ENCODE measurements around the gene NEU2.
"Not testable (repeated sequence)": the region's sequence is repeated elsewhere in the genome, so short reads cannot be mapped to it uniquely, and the experiment has no call there.

NEU2 gene

GRCh38 chr2:233058717-233059546, 26.5 kb downstream of the NEU2 start:
- no peak for DNase-seq

DNA sequence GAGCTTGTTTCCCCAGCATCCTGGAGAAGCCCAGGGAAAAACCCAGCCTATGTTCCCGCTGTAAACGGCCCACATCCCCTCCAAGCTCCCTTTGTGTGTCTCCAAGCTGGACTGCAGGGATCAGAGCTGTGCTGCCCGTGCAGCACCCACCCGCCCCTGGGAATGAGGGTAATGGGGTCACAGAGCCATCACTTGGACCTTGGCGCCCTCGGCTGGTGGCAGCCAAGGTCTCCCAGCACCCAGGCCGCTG, 27.0 kb downstream of the NEU2 start:
- no peak for DNase-seq

- peak; percentile 86 for DNase-seq
Measured at GRCh38 chr2:233059797-233060500, 27.5 kb downstream of the NEU2 start, which contains the start of gene INPP5D. TSS of gene INPP5D (plus strand) at chr2:233060342. CDS start at chr2:233060479, 137 bp downstream.

DNA sequence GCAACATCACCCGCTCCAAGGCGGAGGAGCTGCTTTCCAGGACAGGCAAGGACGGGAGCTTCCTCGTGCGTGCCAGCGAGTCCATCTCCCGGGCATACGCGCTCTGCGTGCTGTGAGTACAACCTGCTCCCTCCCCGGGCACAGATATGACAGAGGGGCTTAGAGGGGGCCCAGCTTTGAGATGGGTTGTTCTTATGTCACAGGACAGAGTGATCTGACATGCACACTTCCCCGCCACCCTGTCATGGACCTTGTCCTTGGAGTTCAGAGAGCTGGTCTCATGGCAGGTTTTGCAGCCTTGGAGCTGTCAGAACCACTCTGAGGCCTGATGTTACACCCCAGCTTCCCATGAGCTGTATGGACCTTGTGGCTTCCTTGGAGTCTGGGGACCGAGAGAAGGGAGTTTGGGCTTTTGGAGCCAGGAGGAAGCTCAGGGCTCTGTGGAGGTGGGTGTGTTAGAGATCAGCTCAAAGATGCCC, 28.1 kb downstream of the NEU2 start:
- no peak for DNase-seq

- no peak for DNase-seq
Measured at GRCh38 chr2:233060980-233061590, 28.6 kb downstream of the NEU2 start.

DNA sequence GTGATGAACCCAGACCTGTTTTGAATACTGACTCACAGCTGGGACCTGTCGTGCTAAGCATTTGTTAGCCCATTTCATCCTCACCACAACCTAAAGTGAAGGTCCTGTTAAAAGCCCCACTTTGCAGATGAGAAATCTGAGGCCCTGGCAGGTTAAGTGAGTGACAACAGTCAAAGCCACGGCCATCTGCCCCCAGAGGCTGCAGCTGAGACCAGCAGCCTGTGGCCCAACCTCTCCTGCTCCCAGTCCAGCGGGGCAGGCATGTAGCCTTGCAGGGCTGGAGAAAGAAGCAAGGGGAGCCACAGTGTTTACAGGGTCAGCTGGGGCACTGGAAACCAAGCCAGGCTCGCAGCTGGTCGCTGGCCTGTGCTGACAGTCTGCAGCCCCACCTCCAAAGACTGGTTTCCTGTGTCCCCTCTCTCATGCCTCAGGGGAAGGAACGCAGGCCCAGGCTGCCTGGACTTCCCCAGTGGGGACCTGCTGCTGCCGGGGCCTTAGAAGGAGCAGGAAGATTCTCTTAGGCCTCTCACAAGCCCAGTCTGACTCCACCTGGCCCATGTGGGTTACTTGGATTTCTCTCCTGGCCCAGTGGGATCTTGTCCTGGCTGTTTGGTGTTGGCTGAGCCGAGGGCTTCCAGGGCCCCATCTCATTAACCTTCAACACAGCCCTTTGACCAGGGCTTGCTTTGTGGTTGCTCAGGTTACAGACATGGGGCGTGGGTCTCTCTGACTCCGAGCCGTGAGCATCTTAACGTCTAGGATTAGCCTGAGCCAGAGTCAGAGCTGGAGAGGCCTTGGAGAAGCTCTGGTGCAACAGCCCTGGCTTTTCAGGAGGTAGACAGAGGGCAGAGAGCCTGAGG, 29.3 kb downstream of the NEU2 start:
- no peak for DNase-seq

DNA sequence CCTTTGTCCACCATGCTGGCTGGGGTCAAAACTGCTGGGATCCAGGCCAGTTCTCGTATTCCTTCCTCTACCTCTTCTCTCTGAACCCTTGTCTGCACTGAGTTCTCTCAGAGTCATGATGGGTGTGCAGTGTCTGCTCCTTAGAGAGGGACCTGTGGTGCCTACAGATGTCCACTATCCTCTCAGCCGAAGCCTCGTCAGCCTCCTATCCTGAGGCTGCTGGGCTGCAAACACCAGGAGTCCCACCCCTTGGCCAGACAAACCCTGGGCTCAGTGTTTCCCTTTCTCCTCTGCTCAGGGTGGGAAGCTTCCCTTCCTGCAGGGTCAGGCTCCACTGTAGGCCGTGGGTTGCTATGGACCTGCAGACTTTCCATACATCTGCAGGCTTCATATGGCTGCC, 30.0 kb downstream of the NEU2 start:
- DNase-seq, result no peak

GRCh38 chr2:233062946-233063268, 30.4 kb downstream of the NEU2 start:
- DNase-seq, result no peak

GRCh38 chr2:233063269-233063975, 30.9 kb downstream of the NEU2 start:
- DNase-seq, result no peak

- DNase-seq, result no peak
Measured at GRCh38 chr2:233063976-233064411, 31.5 kb downstream of the NEU2 start.

GRCh38 chr2:233064530-233065199, 32.2 kb downstream of the NEU2 start:
- no peak for DNase-seq

DNA sequence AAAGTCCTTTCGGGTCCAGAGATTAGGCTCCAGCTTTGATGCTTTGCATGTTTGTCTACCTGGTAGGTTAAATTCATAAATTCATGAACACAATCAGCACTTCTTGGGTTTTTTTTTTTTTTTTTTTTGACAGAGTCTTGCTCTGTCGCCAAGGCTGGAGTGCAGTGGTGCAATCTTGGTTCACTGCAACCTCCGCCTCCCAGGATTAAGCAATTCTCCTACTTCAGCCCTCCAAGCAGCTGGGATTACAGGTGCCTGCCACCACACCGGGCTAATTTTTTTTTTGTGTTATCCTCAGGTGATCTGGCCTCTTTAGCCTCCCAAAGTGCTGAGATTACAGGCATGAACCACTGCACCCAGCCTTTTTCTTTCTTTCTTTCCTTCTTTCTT, 32.7 kb downstream of the NEU2 start:
- not testable (repeated sequence) for DNase-seq

GRCh38 chr2:233065954-233066470, 33.5 kb downstream of the NEU2 start:
- no peak for DNase-seq

GRCh38 chr2:233068762-233069418, 36.4 kb downstream of the NEU2 start:
- no peak for DNase-seq

DNA sequence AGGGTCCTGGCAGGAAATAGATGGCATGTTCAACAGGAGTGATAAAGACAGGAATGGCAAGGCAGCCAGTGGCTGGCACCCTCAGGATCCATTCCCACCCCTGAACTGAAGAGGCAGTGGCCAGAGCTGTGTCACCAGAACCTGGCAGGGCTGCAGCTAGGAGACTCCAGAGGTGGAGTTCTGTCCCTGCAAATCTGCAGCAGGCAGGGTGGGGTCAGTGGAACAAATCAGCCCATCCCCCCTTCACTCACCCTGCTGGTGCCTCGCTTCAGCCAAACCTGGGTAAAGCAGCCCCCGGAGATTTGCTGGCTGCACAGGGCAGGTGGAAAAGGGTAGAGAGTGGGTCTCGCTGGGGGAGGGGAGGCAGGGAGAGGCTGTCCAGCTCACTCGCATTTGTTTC, 40.4 kb downstream of the NEU2 start:
- no peak for DNase-seq

- DNase-seq, result no peak
Measured at GRCh38 chr2:233074106-233074505, 41.6 kb downstream of the NEU2 start.

DNA sequence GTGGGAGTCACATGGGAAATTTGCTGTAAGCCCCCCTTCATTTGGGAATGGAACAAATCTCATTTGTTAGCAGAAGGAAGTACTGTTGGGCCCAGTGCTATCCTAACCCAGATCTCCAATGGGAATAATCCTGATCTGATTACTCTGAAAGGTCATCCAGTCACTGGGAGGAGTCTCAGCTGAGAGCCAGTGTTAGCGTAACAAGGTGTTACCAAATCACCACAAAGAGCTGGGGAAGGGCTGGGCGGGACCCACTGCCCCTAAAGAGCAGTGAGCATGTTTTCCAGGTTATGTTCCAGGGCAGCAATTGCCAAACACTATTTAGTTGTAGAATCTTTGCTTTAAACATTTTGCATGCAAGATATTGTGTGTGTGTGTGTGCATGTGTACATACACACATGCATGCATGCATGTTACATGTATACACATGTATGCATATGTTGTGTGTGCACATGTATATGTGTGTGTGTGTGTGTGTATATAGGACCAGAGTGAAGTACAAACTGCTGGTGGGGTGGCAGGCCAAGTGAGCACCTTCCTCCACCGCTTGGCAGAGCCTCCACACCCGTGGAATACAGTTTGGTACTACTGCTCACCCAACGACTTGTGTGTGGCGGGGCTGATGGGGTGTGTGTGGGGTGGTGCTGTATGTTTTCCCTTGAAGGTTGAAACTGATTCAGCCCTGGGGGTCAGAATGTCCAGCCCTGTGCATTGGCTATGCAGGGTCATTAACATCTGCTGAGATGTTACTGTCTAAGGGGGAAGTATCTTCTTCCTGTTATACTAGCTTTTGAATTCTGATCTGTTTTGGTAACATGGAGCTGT, 42.9 kb downstream of the NEU2 start:
- DNase-seq, result no peak

GRCh38 chr2:233075966-233076339, 43.5 kb downstream of the NEU2 start:
- peak; percentile 54 for DNase-seq

DNA sequence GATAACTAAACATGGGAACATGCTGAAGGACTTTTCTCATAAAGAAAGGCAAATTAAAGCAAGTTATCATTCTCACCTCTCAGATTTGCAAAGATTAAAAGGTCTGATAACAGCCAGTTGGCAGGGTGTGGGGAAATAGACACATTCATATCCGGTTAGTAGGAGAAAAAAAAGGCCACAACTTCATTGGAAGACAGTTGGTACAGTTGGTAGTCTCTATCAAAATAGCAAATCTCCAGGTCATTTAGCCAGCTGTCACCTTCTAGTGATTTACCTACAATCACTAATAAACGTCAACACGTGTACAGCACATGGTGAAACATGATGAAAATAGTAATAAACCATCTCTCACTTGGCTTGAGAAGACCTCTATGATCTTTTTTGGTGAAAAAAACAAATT, 44.3 kb downstream of the NEU2 start:
- peak; percentile 68 for DNase-seq

GRCh38 chr2:233079473-233079877, 47.0 kb downstream of the NEU2 start:
- DNase-seq, result peak; percentile 58

All from CD4-positive, alpha-beta T cell treated with Interleukin-21 for 1 hour (primary cell).